Stomach smooth muscle (tissue), 2 donors: Measurements from ENCODE around the gene PLXNB3.

ENCODE experiments used
- H3K27ac ChIP-seq: one replicate; pipeline ENCODE4 v1.7.0; 2013; ENCODE audit warnings: mild to moderate bottlenecking, low read length, inconsistent platforms
- H3K27me3 ChIP-seq, 2 donors: one replicate each; pipeline ENCODE4 v1.7.0; 2013; ENCODE audit warnings: low read length in 2 of 2; ENCODE audit not compliant: insufficient read depth in 2 of 2, control insufficient read depth in 1 of 2
- H3K36me3 ChIP-seq, 2 donors: one replicate each; pipeline ENCODE4 v1.7.0; 2013; ENCODE audit warnings: low read length in 2 of 2; ENCODE audit not compliant: control insufficient read depth in 2 of 2, insufficient read depth in 2 of 2
- H3K4me1 ChIP-seq: one replicate; pipeline ENCODE4 v1.7.0; 2013; ENCODE audit warnings: low read length; ENCODE audit not compliant: control insufficient read depth, insufficient read depth
- H3K4me3 ChIP-seq, 2 donors: one replicate each; pipeline ENCODE4 v1.7.0; 2013; ENCODE audit warnings: low read length in 2 of 2
- H3K9ac ChIP-seq, 2 donors: one replicate each; pipeline ENCODE4 v1.7.0; 2013; ENCODE audit warnings: low read length in 2 of 2, mild to moderate bottlenecking in 1 of 2
- H3K9me3 ChIP-seq, 2 donors: one replicate each; pipeline ENCODE4 v1.7.0; 2013; ENCODE audit warnings: low read length in 2 of 2; ENCODE audit not compliant: control insufficient read depth in 2 of 2
- donor health status: healthy.
- donor health status: Pancreatic carcinoma.

The PLXNB3 gene

DNA sequence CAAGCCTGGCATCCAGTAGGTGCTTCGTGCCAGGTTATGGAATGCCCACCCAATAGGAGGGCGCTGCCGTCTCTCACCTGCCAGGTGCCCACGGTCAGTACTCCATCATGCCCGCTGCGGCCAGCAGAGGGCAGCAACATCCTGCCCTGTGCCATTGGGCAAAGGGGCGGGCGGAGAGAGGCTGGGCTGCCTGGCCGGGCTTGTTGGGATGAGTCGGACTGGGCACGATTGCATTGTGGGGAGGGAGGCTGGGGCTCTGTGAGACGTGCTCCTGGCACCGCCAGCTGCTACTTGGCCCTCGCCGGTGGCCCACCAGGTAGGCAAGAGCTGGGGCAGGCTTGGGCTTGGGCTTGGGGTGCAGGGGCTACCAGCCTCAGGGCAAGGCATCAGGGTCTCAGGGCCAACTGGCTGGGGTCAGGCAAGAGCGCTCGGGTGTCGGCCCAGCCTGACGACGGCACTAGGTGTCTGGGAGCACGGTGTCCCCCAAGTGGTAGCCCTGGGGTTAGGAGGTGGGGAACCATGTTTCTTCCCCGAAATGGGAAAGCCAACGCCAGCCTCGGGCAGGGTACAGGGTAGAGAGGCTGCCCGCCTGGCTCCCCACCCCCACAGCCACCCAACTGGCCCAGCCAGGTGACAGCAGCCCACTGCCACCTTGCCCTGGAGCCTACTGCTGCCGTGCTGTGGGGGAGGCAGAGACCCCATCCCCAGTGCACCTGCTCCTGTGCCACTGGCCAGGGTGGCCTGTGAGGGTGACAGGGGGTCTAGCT lies at the start of gene PLXNB3:
Gene PLXNB3, plus strand, starts transcription at position 261 of the 767 bp plus-strand sequence. CDS start 1,287 bp downstream, outside the sequence.
- Histone ChIP-seq H3K9ac (peak within 1 kb of the TSS; percentile 59 to 68), H3K27ac (peak within 1 kb of the TSS; percentile 69)

DNA sequence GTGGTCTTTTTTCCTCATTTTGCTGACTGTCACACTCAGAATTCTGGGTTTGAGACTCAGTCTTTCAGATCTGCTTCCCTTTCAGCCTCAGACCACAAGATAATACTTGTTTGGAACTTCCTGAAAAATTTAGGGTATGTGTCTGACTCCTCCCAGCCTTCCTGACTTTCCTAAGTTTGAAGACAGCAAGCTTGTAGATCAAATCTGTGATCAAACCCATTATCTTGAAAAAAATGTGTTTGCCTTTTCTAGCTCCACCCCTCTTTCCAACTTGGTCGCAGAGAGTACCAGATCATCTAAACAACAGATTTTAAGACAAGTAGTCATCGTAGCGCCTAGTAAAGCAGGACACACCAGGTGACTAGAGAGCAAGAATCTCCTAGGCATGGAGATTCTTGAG lies 49.8 kb upstream of the PLXNB3 start:
- Histone ChIP-seq H3K4me3 (no peak overlapping the region), H3K27ac (no peak overlapping the region), H3K4me1 (no peaks in the 10 kb centered on the region), H3K9ac (no peak overlapping the region), H3K36me3 (peaks cover 18 to 24% of the 10 kb centered on the region in 2 donors), H3K27me3 (peaks cover 0 to 2% of the 10 kb centered on the region in 2 donors), H3K9me3 (no peaks in the 10 kb centered on the region)

More for the DNA sequence above, at the start of gene PLXNB3:
- H3K27me3 ChIP-seq, result peaks cover 0 to 8% of the 10 kb centered on the region in 2 donors
- H3K36me3 ChIP-seq, result no peaks in the 10 kb centered on the region
- H3K4me3 ChIP-seq, result peak within 1 kb of the TSS; percentile 65 to 73
- no peaks in the 10 kb centered on the region for H3K9me3 ChIP-seq
- H3K4me1 ChIP-seq, result peaks cover 28% of the 10 kb centered on the region

DNA sequence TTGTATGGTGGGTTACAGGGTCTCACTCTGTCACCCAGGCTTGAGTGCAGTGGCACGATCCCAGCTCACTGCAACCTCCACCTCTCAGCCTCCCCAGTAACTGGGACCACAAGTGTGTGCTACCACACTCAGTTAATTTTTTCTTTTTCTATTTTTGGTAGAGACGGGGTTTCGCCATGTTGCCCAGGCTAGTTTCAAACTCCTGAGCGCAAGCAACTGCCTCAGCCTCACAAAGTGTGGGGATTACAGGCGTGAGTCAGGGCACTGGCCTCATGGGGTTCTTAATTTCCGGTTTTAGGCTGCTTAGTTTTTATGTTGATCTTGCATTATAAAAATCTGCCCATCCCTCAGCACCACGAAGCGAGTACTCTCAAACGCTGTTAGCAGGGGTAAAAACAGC lies 46.6 kb upstream of the PLXNB3 start:
- Histone ChIP-seq H3K9me3 (no peaks in the 10 kb centered on the region), H3K9ac (no peak overlapping the region), H3K27me3 (peaks cover 0 to 7% of the 10 kb centered on the region in 2 donors), H3K4me3 (no peak overlapping the region), H3K4me1 (peaks cover under 1% of the 10 kb centered on the region), H3K36me3 (peaks cover 30 to 36% of the 10 kb centered on the region in 2 donors), H3K27ac (no peak overlapping the region)

DNA sequence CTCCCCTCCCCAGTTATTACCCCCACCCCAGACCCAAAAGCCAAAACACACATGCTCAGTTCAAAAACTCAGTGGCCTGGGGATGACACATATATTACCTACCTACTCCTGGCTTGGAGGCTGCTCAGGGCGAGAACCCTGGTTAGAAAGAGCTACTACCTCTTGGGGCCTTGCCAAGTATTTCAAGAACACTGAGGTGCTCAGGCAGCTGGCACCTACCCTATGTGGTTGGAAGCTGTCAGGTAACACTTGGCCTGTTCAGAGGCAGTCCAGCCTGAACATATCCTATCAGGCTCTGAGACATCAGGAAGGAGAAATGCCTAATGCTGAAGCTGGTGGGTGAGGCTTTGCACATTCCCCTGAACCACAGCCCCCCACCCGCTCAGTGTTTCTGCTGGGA lies 44.8 kb upstream of the PLXNB3 start:
- Histone ChIP-seq H3K4me1 (peaks cover 13% of the 10 kb centered on the region), H3K27ac (no peak overlapping the region), H3K9ac (no peak overlapping the region), H3K27me3 (peaks cover 0 to 11% of the 10 kb centered on the region in 2 donors), H3K36me3 (peaks cover 30 to 36% of the 10 kb centered on the region in 2 donors), H3K9me3 (no peaks in the 10 kb centered on the region), H3K4me3 (no peak overlapping the region)

DNA sequence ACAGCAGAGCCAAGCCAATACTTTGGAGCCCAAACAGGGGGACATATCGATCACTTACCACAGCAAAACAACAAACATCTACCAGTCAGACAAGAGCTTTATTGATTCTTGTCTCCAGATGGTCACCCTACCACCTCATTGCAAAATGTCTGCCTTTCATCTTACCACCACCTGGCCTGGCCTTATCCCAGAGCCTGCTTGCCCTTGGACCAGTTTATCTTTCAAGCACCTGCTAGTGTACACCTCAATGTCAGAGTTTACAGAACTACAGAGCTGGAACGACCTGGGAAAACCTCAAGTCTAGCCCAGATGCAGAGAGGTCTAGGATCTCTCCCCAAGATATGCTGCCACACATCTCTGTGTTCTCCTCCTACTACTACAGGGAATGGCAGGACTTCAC lies 44.3 kb upstream of the PLXNB3 start:
- Histone ChIP-seq H3K9me3 (no peaks in the 10 kb centered on the region), H3K27me3 (peaks cover 0 to 11% of the 10 kb centered on the region in 2 donors), H3K9ac (no peak overlapping the region), H3K4me1 (peaks cover 13% of the 10 kb centered on the region), H3K4me3 (no peak overlapping the region), H3K36me3 (peaks cover 27 to 33% of the 10 kb centered on the region in 2 donors), H3K27ac (no peak overlapping the region)

DNA sequence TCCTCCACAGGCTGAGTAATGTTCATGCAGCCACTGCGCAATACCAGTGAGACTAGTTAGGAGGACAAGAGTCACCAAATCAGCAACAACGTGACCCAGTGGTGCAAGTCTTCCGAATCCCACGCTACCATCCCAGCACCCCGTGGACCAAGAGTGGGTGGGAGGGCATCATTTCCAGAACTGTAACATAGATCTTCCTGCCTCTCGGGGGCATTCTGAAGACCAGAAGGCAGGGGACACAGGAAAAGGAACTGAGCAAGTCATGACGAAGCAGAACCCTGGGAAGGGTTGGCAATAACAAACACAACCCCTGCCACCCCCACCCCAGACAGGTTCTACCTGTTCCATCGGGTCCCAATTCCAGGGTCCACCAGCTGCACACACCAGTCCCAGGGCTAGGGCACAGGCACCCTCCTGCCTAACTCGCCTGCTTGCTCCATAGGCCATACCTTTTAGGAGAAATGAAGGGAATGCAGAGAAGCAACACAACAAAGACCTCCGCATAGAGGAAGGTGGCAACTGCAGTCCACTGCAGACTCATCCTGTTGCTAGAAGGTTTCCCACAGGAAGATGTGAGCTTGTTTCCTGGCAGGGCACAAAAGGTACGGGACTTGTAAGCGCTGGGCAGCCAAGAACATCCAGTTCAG lies 41.2 kb upstream of the PLXNB3 start:
- Histone ChIP-seq H3K9me3 (no peaks in the 10 kb centered on the region), H3K9ac (peak overlapping the region; percentile 69 to 74), H3K27ac (peak overlapping the region; percentile 76), H3K27me3 (peaks cover 0 to 10% of the 10 kb centered on the region in 2 donors), H3K4me1 (peaks cover 44% of the 10 kb centered on the region), H3K4me3 (peak overlapping the region; percentile 62 to 74), H3K36me3 (peaks cover 19% of the 10 kb centered on the region in 2 donors)

DNA sequence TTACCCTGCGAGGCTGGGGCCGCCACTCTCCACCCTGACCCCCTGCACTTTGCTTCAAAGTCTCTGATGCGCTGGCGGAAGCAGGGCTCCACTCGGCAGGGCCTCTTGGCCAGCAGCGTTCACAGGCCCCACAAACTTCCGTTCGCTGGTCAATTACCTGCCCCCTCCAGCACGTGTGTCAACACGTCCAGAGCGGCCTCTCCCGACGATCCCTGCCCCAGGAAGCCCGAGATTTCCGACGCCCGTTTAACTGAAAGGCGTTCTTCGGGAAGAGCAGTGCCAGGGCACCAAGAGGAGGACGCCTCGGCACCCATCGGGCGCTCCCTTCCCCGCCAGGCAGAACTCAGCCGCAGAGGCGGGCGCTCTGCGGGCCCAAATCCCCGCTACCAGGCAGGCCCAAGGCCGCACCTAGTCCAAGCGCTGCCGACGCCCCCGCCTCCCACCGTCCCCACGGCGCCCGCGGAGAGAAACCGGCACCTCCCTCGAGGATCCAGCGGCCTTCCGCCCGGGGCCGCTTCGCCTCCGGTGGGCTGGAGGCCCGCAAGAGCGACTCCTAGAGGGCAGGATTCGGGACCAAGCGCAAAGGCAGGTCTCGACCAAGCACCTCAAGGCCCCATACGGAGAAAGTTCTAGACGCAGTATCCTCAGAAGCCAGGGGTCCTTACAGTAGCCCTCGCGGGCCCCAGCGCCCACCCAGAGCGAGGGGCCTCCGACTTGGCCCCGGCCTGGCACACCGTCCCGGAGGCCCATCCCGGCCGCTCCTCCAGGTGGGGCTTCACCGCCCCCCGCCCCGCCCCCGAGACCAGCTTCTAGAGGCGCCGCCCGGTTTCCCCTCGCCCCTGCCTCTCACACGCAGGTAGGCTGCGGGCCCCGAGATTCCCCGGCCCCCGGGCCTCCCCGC lies 40.4 kb upstream of the PLXNB3 start:
- Histone ChIP-seq H3K27me3 (peaks cover 0 to 10% of the 10 kb centered on the region in 2 donors), H3K36me3 (peaks cover 15 to 19% of the 10 kb centered on the region in 2 donors), H3K4me3 (peak overlapping the region; percentile 62 to 74), H3K27ac (peak overlapping the region; percentile 76), H3K4me1 (peaks cover 51% of the 10 kb centered on the region), H3K9me3 (no peaks in the 10 kb centered on the region), H3K9ac (peak overlapping the region; percentile 69 to 74)

DNA sequence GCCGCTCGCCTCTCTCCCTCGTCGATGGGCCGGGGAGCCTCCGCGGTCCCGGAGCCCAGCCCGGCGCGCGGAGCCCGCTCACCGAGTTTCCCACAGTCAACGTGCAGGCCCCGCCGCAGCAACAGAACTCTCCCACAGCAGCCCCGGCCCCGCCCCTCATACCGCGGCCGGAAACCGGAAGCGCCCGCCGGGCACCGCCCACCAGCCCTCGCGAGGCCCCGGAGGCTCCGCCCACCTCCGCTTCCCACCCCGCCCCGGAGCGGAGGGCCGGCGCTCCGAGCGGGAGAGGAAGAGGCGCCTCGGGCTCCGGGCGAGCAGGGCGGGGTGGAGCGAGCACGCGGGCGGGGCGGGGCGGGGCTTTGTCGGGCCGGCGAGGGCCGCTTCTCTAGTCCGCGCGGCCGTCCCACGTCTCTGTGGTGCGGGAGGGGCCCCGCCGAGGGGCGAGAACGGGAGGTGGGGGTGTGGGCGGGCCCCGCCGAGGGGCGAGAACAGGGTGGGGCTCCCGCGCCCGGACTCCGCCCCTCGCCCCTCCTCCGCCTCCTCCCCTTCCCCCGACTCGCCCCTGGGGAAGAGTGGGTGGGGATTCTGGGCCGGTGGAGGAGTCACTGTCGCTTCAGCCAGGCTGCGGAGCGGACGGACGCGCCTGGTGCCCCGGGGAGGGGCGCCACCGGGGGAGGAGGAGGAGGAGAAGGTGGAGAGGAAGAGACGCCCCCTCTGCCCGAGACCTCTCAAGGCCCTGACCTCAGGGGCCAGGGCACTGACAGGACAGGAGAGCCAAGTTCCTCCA lies 39.6 kb upstream of the PLXNB3 start, which contains the start of the genes ABCD1 and BCAP31:
Gene ABCD1, plus strand, starts transcription at position 605 of the 787 bp plus-strand sequence. CDS start 411 bp downstream, outside the sequence.
Gene BCAP31, minus strand, starts transcription at position 136 of the 787 bp plus-strand sequence. CDS start 1,143 bp downstream, outside the sequence.
- Histone ChIP-seq H3K9me3 (no peaks in the 10 kb centered on the region), H3K9ac (peak within 1 kb of the TSS; percentile 69 to 74), H3K27me3 (peaks cover 0 to 12% of the 10 kb centered on the region in 2 donors), H3K4me3 (peak within 1 kb of the TSS; percentile 62 to 74), H3K4me1 (peaks cover 57% of the 10 kb centered on the region), H3K36me3 (peaks cover 10 to 11% of the 10 kb centered on the region in 2 donors), H3K27ac (peak within 1 kb of the TSS; percentile 76)

DNA sequence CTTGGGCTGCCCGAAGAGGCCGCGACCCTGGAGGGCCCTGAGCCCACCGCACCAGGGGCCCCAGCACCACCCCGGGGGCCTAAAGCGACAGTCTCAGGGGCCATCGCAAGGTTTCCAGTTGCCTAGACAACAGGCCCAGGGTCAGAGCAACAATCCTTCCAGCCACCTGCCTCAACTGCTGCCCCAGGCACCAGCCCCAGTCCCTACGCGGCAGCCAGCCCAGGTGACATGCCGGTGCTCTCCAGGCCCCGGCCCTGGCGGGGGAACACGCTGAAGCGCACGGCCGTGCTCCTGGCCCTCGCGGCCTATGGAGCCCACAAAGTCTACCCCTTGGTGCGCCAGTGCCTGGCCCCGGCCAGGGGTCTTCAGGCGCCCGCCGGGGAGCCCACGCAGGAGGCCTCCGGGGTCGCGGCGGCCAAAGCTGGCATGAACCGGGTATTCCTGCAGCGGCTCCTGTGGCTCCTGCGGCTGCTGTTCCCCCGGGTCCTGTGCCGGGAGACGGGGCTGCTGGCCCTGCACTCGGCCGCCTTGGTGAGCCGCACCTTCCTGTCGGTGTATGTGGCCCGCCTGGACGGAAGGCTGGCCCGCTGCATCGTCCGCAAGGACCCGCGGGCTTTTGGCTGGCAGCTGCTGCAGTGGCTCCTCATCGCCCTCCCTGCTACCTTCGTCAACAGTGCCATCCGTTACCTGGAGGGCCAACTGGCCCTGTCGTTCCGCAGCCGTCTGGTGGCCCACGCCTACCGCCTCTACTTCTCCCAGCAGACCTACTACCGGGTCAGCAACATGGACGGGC lies 38.8 kb upstream of the PLXNB3 start:
- H3K4me3 ChIP-seq, result peak overlapping the region; percentile 36 to 66
- peaks cover 57% of the 10 kb centered on the region for H3K4me1 ChIP-seq
- H3K36me3 ChIP-seq, result peaks cover 5 to 7% of the 10 kb centered on the region in 2 donors
- peak overlapping the region; percentile 75 for H3K27ac ChIP-seq
- H3K9ac ChIP-seq, result peak overlapping the region; percentile 47 to 67
- peaks cover 0 to 8% of the 10 kb centered on the region in 2 donors for H3K27me3 ChIP-seq
- H3K9me3 ChIP-seq, result no peaks in the 10 kb centered on the region
